HG03097 (cell line): Measurements from ENCODE around the gene PHB1.

ENCODE experiments used
- ATAC-seq: cut with Tn5 transposase; IDR thresholded peaks from one replicate; pipeline ENCODE4 v1.9.1; 2021; ENCODE audit not compliant: unreplicated experiment, low FRiP score

PHB1 gene

GRCh38 chr17:49357516-49357915 lies 57.2 kb downstream of the PHB1 start:
- ATAC-seq, result no peak

- no peak for ATAC-seq
Observed at GRCh38 chr17:49356320-49356719, 58.4 kb downstream of the PHB1 start.
